Activated CD8-positive, alpha-beta T cell treated with anti-CD3 and anti-CD28 coated beads, Interleukin-2, amount 10 ng/mL, durations not matched to agents 7 days and 5 days (primary cell): Measurements from ENCODE around the gene ZBTB9. TPM values are rescaled to one million over a fixed set of nuclear protein-coding genes. Genes with fewer than 3 reads are reported as not detected.
"Not testable (repeated sequence)": the region's sequence is repeated elsewhere in the genome, so short reads cannot be mapped to it uniquely, and the experiment has no call there.

Source experiments
- ATAC-seq: fragments of 150-1000 bp; cut with Tn5 transposase; one replicate; pipeline ENCODE4 v1.10.0; 2021; ENCODE audit warnings: moderate library complexity
- CTCF ChIA-PET: fragments of 350-600 bp; sonication (Branson Sonifier 250); formaldehyde crosslinking; loops from one replicate; lab custom pipeline; 2021; ENCODE audit warnings: antibody characterized with exemption; lab: Charles Lee
- POLR2A ChIA-PET: fragments of 350-600 bp; sonication (Branson Sonifier 250); formaldehyde crosslinking; loops from one replicate; lab custom pipeline; 2021; ENCODE audit warnings: antibody characterized with exemption; lab: Charles Lee
- DNase-seq: peaks from one replicate; pipeline ENCODE4 v3.0.0-alpha.2; 2020
- H3K27ac Mint-ChIP-seq: one replicate; pipeline ENCODE4 v1.8.0; 2021; ENCODE audit warnings: mild to moderate bottlenecking, mixed read lengths
- H3K27me3 Mint-ChIP-seq: one replicate; pipeline ENCODE4 v1.8.0; 2021; ENCODE audit warnings: low read depth, mixed read lengths
- H3K36me3 Mint-ChIP-seq: one replicate; pipeline ENCODE4 v1.8.0; 2021; ENCODE audit warnings: low read depth, mixed read lengths
- H3K4me1 Mint-ChIP-seq: one replicate; pipeline ENCODE4 v1.8.0; 2021; ENCODE audit warnings: low read depth, mixed read lengths
- H3K4me3 Mint-ChIP-seq: one replicate; pipeline ENCODE4 v1.8.0; 2021; ENCODE audit warnings: mild to moderate bottlenecking, mixed read lengths
- H3K9me3 Mint-ChIP-seq: one replicate; pipeline ENCODE4 v1.8.0; 2022; ENCODE audit warnings: mixed read lengths; ENCODE audit not compliant: insufficient read depth
- total RNA-seq, 2 experiments: library from RNA; stranded (reverse); gene quantifications; one replicate each; pipeline ENCODE4 v1.2.3, GENCODE V29; 2021

ZBTB9 gene
- total RNA-seq, 2 experiments from 2014 or later: 7.3 to 9.0 TPM

- Mint-ChIP-seq H3K9me3 (no peaks in the 10 kb centered on the region), H3K27me3 (peaks cover 9% of the 10 kb centered on the region), H3K4me1 (no peaks in the 10 kb centered on the region), H3K27ac (no peak overlapping the region), H3K4me3 (no peak overlapping the region), H3K36me3 (no peaks in the 10 kb centered on the region)
- ChIA-PET POLR2A (no interaction called here), CTCF (no interaction called here)
- DNase-seq: no peak
- no peak for ATAC-seq
These were observed 29.3 kb downstream of the ZBTB9 start for GRCh38 chr6:33483678-33484077.

GRCh38 chr6:33484673-33485262 is 30.4 kb downstream of the ZBTB9 start:
- H3K36me3 Mint-ChIP-seq, H3K27ac Mint-ChIP-seq, H3K27me3 Mint-ChIP-seq, ATAC-seq, H3K9me3 Mint-ChIP-seq, DNase-seq, CTCF ChIA-PET, POLR2A ChIA-PET, H3K4me1 Mint-ChIP-seq, H3K4me3 Mint-ChIP-seq: not testable (repeated sequence)

- H3K36me3 Mint-ChIP-seq, H3K27me3 Mint-ChIP-seq, H3K4me1 Mint-ChIP-seq, H3K9me3 Mint-ChIP-seq, CTCF ChIA-PET, ATAC-seq, H3K4me3 Mint-ChIP-seq, DNase-seq, POLR2A ChIA-PET, H3K27ac Mint-ChIP-seq: not testable (repeated sequence)
These were observed 31.3 kb downstream of the ZBTB9 start for GRCh38 chr6:33485680-33486079.

- ATAC-seq: no peak
- POLR2A ChIA-PET: no interaction called here
- H3K36me3 Mint-ChIP-seq: no peaks in the 10 kb centered on the region
- H3K27me3 Mint-ChIP-seq: peaks cover 8% of the 10 kb centered on the region
- no peak overlapping the region for H3K4me3 Mint-ChIP-seq
- H3K9me3 Mint-ChIP-seq: no peaks in the 10 kb centered on the region
- H3K27ac Mint-ChIP-seq: no peak overlapping the region
- CTCF ChIA-PET: no interaction called here
- no peak for DNase-seq
- H3K4me1 Mint-ChIP-seq: no peaks in the 10 kb centered on the region
These were observed 34.0 kb downstream of the ZBTB9 start for GRCh38 chr6:33488339-33488738.

- no peak for ATAC-seq
- CTCF ChIA-PET: interaction anchor here (1.0 to 1.4 kb wide), 5 partner anchors 13 to 253 kb away, joined by 3 to 7 read pairs (median 3); no protein-coding TSS in a partner anchor
These were observed 35.8 kb downstream of the ZBTB9 start for GRCh38 chr6:33490198-33490597.

GRCh38 chr6:33490621-33491020 is 36.2 kb downstream of the ZBTB9 start:
- DNase-seq: no peak
- ATAC-seq: no peak
- Mint-ChIP-seq H3K4me3 (no peak overlapping the region), H3K27ac (no peak overlapping the region), H3K4me1 (no peaks in the 10 kb centered on the region), H3K9me3 (no peaks in the 10 kb centered on the region), H3K27me3 (peaks cover 10% of the 10 kb centered on the region), H3K36me3 (no peaks in the 10 kb centered on the region)
- ChIA-PET CTCF (interaction anchor here (1.0 to 1.4 kb wide), 5 partner anchors 12 to 253 kb away, joined by 3 to 7 read pairs (median 3); no protein-coding TSS in a partner anchor), POLR2A (no interaction called here)

More at GRCh38 chr6:33490198-33490597, 35.8 kb downstream of the ZBTB9 start:
- POLR2A ChIA-PET: interaction anchor here (0.7 kb wide), 1 partner anchor 116 kb away, joined by 5 read pairs; no protein-coding TSS in a partner anchor
- H3K27ac Mint-ChIP-seq: no peak overlapping the region
- H3K9me3 Mint-ChIP-seq: no peaks in the 10 kb centered on the region
- H3K4me3 Mint-ChIP-seq: no peak overlapping the region
- H3K36me3 Mint-ChIP-seq: no peaks in the 10 kb centered on the region
- H3K4me1 Mint-ChIP-seq: no peaks in the 10 kb centered on the region
- no peak for DNase-seq
- H3K27me3 Mint-ChIP-seq: peaks cover 10% of the 10 kb centered on the region

GRCh38 chr6:33492093-33492492 is 37.7 kb downstream of the ZBTB9 start:
- no peak overlapping the region for H3K27ac Mint-ChIP-seq
- H3K4me3 Mint-ChIP-seq: no peak overlapping the region
- no peaks in the 10 kb centered on the region for H3K4me1 Mint-ChIP-seq
- DNase-seq: no peak
- CTCF ChIA-PET: interaction anchor here (0.8 to 1.4 kb wide), 3 partner anchors 9 to 14 kb away, joined by 3 read pairs; no protein-coding TSS in a partner anchor
- peaks cover 16% of the 10 kb centered on the region for H3K27me3 Mint-ChIP-seq
- no peaks in the 10 kb centered on the region for H3K36me3 Mint-ChIP-seq
- ATAC-seq: no peak
- H3K9me3 Mint-ChIP-seq: no peaks in the 10 kb centered on the region
- POLR2A ChIA-PET: interaction anchor here (1.0 kb wide), 1 partner anchor 79 kb away, joined by 3 read pairs; no protein-coding TSS in a partner anchor

- no peaks in the 10 kb centered on the region for H3K36me3 Mint-ChIP-seq
- ChIA-PET CTCF (interaction anchor here (0.9 kb wide), 1 partner anchor 36 kb away, joined by 3 read pairs; no protein-coding TSS in a partner anchor), POLR2A (no interaction called here)
- H3K9me3 Mint-ChIP-seq: no peaks in the 10 kb centered on the region
- H3K4me3 Mint-ChIP-seq: no peak overlapping the region
- ATAC-seq: no peak
- no peak overlapping the region for H3K27ac Mint-ChIP-seq
- no peaks in the 10 kb centered on the region for H3K4me1 Mint-ChIP-seq
- no peak for DNase-seq
- peaks cover 21% of the 10 kb centered on the region for H3K27me3 Mint-ChIP-seq
These were observed 42.8 kb downstream of the ZBTB9 start for GRCh38 chr6:33497157-33497556.

- ChIA-PET CTCF (interaction anchor here (1.7 kb wide), 1 partner anchor 12 kb away, joined by 7 read pairs; no protein-coding TSS in a partner anchor), POLR2A (no interaction called here)
- ATAC-seq (no peak), DNase-seq (no peak)
- Mint-ChIP-seq H3K4me1 (no peaks in the 10 kb centered on the region), H3K4me3 (no peak overlapping the region), H3K27me3 (peaks cover 13% of the 10 kb centered on the region), H3K27ac (no peak overlapping the region), H3K36me3 (no peaks in the 10 kb centered on the region), H3K9me3 (peaks cover 5% of the 10 kb centered on the region)
These were observed 48.1 kb downstream of the ZBTB9 start for GRCh38 chr6:33502486-33502885.

GRCh38 chr6:33504486-33504885 is 50.1 kb downstream of the ZBTB9 start:
- ChIA-PET POLR2A (interaction anchor here (0.5 kb wide), 1 partner anchor 193 kb away, joined by 3 read pairs; no protein-coding TSS in a partner anchor), CTCF (no interaction called here)
- H3K4me3 Mint-ChIP-seq: no peak overlapping the region
- DNase-seq (no peak), ATAC-seq (no peak)
- H3K9me3 Mint-ChIP-seq: peaks cover 5% of the 10 kb centered on the region
- peaks cover under 1% of the 10 kb centered on the region for H3K4me1 Mint-ChIP-seq
- H3K27ac Mint-ChIP-seq: no peak overlapping the region
- H3K27me3 Mint-ChIP-seq: peaks cover 15% of the 10 kb centered on the region
- no peaks in the 10 kb centered on the region for H3K36me3 Mint-ChIP-seq

- no peaks in the 10 kb centered on the region for H3K36me3 Mint-ChIP-seq
- H3K9me3 Mint-ChIP-seq: peaks cover 5% of the 10 kb centered on the region
- peaks cover 3% of the 10 kb centered on the region for H3K4me1 Mint-ChIP-seq
- DNase-seq (no peak), ATAC-seq (no peak)
- ChIA-PET CTCF (interaction anchor here (1.0 to 1.6 kb wide), 2 partner anchors 28 to 195 kb away, joined by 3 read pairs; no protein-coding TSS in a partner anchor), POLR2A (no interaction called here)
- H3K27ac Mint-ChIP-seq: no peak overlapping the region
- no peak overlapping the region for H3K4me3 Mint-ChIP-seq
- H3K27me3 Mint-ChIP-seq: peaks cover 15% of the 10 kb centered on the region
These were observed 51.4 kb downstream of the ZBTB9 start for GRCh38 chr6:33505548-33506370.
